GM20431 (cell line): ENCODE results near the gene CD8B.
"Not testable (repeated sequence)": the region's sequence is repeated elsewhere in the genome, so short reads cannot be mapped to it uniquely, and the experiment has no call there.

Source experiments
- in situ Hi-C: fragments of 300-500 bp; cut with MseI, MboI; formaldehyde crosslinking; loops from one replicate; pipeline ENCODE4 v1.15.0; 2020; ENCODE audit warnings: low sequenced_read_pairs; ENCODE audit not compliant: unreplicated experiment

The CD8B gene

GRCh38 chr2:86836915-86837695, 24.6 kb downstream of the CD8B start:
- in situ Hi-C loops = not testable (repeated sequence)

- in situ Hi-C loops = not testable (repeated sequence)
Measured at GRCh38 chr2:86835548-86835889, 26.2 kb downstream of the CD8B start.

GRCh38 chr2:86833315-86833714, 28.4 kb downstream of the CD8B start:
- in situ Hi-C loops = no loop called here

GRCh38 chr2:86832334-86833096, 29.2 kb downstream of the CD8B start:
- in situ Hi-C loops = no loop called here

GRCh38 chr2:86831537-86831936, 30.1 kb downstream of the CD8B start:
- in situ Hi-C loops = no loop called here

- in situ Hi-C loops = no loop called here
Measured at GRCh38 chr2:86826951-86827350, 34.7 kb downstream of the CD8B start.

GRCh38 chr2:86825693-86826381, 35.8 kb downstream of the CD8B start:
- in situ Hi-C loops = no loop called here

- in situ Hi-C loops = no loop called here
Measured at GRCh38 chr2:86825036-86825692, 36.5 kb downstream of the CD8B start.

- in situ Hi-C loops = no loop called here
Measured at GRCh38 chr2:86822668-86823345, 38.9 kb downstream of the CD8B start.

- in situ Hi-C loops = no loop called here
Measured at GRCh38 chr2:86821842-86822241, 39.8 kb downstream of the CD8B start.

GRCh38 chr2:86821306-86821705, 40.4 kb downstream of the CD8B start:
- in situ Hi-C loops = no loop called here

- in situ Hi-C loops = no loop called here
Measured at GRCh38 chr2:86818957-86819356, 42.7 kb downstream of the CD8B start.

- in situ Hi-C loops = no loop called here
Measured at GRCh38 chr2:86818114-86818801, 43.4 kb downstream of the CD8B start.

GRCh38 chr2:86815611-86816010, 46.1 kb downstream of the CD8B start:
- in situ Hi-C loops = no loop called here

GRCh38 chr2:86809481-86810121, 52.1 kb downstream of the CD8B start:
- in situ Hi-C loops = no loop called here

GRCh38 chr2:86808315-86809161, 53.1 kb downstream of the CD8B start:
- in situ Hi-C loops = no loop called here

- in situ Hi-C loops = no loop called here
Measured at GRCh38 chr2:86807468-86808275, 54.0 kb downstream of the CD8B start.
